ENCODE measurements around the gene MS4A15.

DNA sequence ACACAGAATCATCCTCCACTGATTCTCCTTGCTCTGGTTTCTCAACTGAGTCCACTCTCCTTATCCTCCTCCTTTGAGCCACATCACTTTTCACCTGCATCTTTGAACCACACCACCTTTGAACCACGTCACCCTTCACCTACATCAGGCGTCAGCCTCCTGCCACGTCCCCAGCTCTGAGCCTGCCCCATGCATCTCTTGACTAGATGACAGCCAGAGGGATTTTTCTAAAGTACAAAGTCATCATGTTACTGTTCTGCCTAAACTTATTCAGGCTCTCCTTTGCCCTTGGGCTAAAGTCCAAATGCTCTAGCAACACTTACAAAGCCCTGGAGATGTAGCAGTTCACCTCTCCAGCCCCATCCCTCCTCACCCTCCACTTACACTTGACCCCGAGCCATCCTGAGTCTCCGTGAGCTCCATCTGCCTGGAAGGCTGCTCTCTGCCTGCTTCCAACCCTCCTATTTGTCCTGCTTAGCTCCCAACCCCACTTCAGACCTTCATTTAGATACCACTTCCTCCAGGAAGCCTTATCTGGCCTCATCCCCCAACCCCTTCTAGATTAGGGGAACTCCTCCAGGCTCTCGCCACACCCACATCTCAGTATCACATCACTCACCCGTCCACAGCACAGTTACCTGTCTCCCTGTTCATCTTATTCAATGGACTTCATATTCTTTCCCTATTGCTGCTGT lies 24.8 kb downstream of the MS4A15 start:
- TF ChIP-seq SREBF2 (IDR thresholded peaks at IDR 0.05) (no peak), SMC3 (IDR thresholded peaks at IDR 0.05) (no peak)
- TF ChIP-seq, protein P1, sequence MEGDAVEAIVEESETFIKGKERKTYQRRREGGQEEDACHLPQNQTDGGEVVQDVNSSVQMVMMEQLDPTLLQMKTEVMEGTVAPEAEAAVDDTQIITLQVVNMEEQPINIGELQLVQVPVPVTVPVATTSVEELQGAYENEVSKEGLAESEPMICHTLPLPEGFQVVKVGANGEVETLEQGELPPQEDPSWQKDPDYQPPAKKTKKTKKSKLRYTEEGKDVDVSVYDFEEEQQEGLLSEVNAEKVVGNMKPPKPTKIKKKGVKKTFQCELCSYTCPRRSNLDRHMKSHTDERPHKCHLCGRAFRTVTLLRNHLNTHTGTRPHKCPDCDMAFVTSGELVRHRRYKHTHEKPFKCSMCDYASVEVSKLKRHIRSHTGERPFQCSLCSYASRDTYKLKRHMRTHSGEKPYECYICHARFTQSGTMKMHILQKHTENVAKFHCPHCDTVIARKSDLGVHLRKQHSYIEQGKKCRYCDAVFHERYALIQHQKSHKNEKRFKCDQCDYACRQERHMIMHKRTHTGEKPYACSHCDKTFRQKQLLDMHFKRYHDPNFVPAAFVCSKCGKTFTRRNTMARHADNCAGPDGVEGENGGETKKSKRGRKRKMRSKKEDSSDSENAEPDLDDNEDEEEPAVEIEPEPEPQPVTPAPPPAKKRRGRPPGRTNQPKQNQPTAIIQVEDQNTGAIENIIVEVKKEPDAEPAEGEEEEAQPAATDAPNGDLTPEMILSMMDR (IDR thresholded peaks at IDR 0.05): no peak

All from A549 (cell line).